Activated CD4-positive, alpha-beta memory T cell treated with anti-CD3 and anti-CD28 coated beads, Interleukin-2, amount 10 ng/mL, durations not matched to agents 7 days and 5 days (primary cell): Measurements from ENCODE around the gene SSR3. TPM values are rescaled to one million over a fixed set of nuclear protein-coding genes. Genes with fewer than 3 reads are reported as not detected.
"Not testable (repeated sequence)": the region's sequence is repeated elsewhere in the genome, so short reads cannot be mapped to it uniquely, and the experiment has no call there.

Source experiments
- CTCF ChIA-PET: fragments of 350-600 bp; sonication (Branson Sonifier 250); formaldehyde crosslinking; loops from one replicate; lab custom pipeline; 2021; ENCODE audit warnings: antibody characterized with exemption, inconsistent platforms; lab: Charles Lee
- POLR2A ChIA-PET: fragments of 350-600 bp; sonication (Branson Sonifier 250); formaldehyde crosslinking; loops from one replicate; lab custom pipeline; 2021; ENCODE audit warnings: antibody characterized with exemption; lab: Charles Lee
- DNase-seq: peaks from one replicate; pipeline ENCODE4 v3.0.0-alpha.2; 2020
- H3K27ac Mint-ChIP-seq: one replicate; pipeline ENCODE4 v1.8.0; 2021; ENCODE audit warnings: mild to moderate bottlenecking, mixed read lengths
- H3K27me3 Mint-ChIP-seq: one replicate; pipeline ENCODE4 v1.8.0; 2021; ENCODE audit warnings: mixed read lengths
- H3K36me3 Mint-ChIP-seq: one replicate; pipeline ENCODE4 v1.8.0; 2021; ENCODE audit warnings: low read depth, mixed read lengths
- H3K4me1 Mint-ChIP-seq: one replicate; pipeline ENCODE4 v1.8.0; 2021; ENCODE audit warnings: mixed read lengths
- H3K4me3 Mint-ChIP-seq: one replicate; pipeline ENCODE4 v1.8.0; 2021; ENCODE audit warnings: mild to moderate bottlenecking, mixed read lengths
- H3K9me3 Mint-ChIP-seq: one replicate; pipeline ENCODE4 v1.8.0; 2021; ENCODE audit warnings: mixed read lengths
- total RNA-seq, 2 experiments: library from RNA; stranded (reverse); gene quantifications; one replicate each; pipeline ENCODE4 v1.2.3, GENCODE V29; 2021

The SSR3 gene
- total RNA-seq, 2 experiments from 2014 or later = 167 to 174 TPM

DNA sequence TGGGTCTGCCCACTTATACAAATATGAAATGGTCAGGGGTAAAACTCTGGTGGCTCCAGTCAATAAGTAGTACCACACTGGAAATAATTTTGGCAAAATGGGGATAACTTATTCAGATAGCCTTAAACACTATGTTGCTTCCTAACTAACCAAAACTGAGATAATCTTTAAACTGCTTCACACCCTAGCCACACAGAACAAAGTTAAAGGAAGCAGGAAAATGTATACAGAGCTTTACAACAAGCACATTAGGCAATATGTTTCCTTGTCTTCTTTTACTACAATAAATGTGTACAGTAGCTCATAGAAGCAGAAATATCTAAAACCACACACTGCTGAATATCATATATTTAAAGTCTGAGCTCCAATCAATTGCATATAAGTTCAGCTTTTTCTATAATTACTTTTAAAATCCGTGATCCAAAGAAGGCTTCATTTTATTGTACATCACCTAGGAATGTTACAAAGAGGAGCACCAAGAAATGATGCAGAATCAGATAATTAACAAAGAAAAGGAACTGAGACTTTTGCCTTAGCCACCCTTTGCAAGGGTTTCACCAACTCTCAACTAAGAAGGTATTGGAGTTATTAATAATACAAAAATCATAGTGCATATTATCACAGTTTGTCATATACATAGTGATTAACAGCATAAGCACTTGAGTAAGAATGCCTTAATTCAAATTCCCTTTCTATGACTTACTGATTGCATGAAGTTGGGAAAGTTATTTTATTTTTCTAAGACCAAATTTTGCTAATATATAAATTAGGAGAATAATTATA is 9.2 kb upstream of the SSR3 start:
- CTCF ChIA-PET = interaction anchor here (1.4 kb wide), 1 partner anchor 9 kb away, joined by 4 read pairs; the partner anchor contains the start of gene SSR3
- no peak for DNase-seq
- H3K4me3 Mint-ChIP-seq = no peak overlapping the region
- POLR2A ChIA-PET = interaction anchor here (1.1 to 1.9 kb wide), 2 partner anchors 10 to 28 kb away, joined by 3 to 9 read pairs; partner anchors contain the start of gene SSR3
- no peaks in the 10 kb centered on the region for H3K36me3 Mint-ChIP-seq
- no peak overlapping the region for H3K27ac Mint-ChIP-seq
- no peaks in the 10 kb centered on the region for H3K4me1 Mint-ChIP-seq
- peaks cover 21% of the 10 kb centered on the region for H3K27me3 Mint-ChIP-seq
- H3K9me3 Mint-ChIP-seq = no peaks in the 10 kb centered on the region

DNA sequence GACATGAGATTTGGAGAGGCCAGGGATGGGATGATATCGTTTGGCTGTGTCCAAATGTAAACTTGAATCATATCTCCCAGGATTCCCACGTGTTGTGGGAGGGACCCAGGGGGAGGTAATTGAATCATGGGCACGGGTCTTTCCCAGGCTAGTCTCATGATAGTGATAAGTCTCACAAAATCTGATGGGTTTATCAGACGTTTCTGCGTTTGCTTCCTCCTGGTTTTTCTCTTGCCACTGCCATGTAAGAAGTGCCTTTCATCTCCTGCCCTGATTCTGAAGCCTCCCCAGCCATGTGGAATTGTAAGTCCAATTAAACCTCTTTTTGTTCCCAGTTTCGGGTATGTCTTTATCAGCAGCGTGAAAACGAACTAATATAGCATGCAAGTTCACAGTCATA is 7.6 kb upstream of the SSR3 start:
- CTCF ChIA-PET = not testable (repeated sequence)

DNA sequence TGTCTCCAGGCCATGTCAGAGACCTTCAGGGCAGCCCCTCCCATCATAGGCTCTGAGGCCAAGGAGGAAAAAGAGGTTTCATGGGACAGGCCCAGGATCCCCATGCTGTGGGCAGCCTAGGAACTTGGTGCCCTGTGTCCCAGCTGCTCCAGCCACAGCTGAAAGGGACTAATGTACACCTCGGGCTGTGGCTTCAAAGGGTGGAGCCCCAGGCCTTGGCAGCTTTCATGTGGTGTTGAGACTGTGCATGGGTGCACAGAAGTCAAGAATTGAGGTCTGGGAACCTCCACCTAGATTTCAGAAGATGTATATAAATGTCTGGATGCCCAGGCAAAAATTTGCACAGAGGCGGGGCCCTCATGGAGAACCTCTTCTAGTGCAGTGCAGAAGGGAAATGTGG is 6.6 kb upstream of the SSR3 start:
- POLR2A ChIA-PET = no interaction called here
- Mint-ChIP-seq H3K9me3 (no peaks in the 10 kb centered on the region), H3K4me1 (no peaks in the 10 kb centered on the region), H3K4me3 (no peak overlapping the region), H3K36me3 (no peaks in the 10 kb centered on the region), H3K27ac (no peak overlapping the region), H3K27me3 (peaks cover 16% of the 10 kb centered on the region)
- CTCF ChIA-PET = no interaction called here
- no peak for DNase-seq

More for the DNA sequence above, 7.6 kb upstream of the SSR3 start:
- H3K9me3 Mint-ChIP-seq, H3K4me3 Mint-ChIP-seq, H3K27ac Mint-ChIP-seq, H3K4me1 Mint-ChIP-seq, H3K36me3 Mint-ChIP-seq, DNase-seq: not testable (repeated sequence)
- POLR2A ChIA-PET = interaction anchor here (1.1 to 1.9 kb wide), 2 partner anchors 8 to 30 kb away, joined by 3 to 9 read pairs; partner anchors contain the start of gene SSR3
- H3K27me3 Mint-ChIP-seq = peaks cover 21% of the 10 kb centered on the region

DNA sequence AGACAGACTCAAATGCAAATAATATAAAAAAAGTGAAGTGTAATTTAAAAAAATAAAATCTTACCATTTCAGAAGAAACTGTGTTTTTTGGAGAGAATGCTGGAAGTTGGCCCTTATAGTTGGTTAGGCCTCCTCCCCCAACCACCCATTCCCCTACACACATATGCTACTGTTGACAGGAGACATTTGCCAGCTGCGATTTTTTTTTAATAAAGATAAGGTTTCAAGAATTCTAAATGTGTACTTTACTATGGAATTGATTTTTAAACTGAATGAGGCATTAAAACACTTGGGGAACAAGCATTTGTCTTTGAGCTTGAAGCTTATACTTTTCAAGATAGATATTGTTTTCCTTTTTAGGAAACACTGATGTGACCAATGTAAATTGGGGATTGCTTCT is 4.4 kb upstream of the SSR3 start:
- ChIA-PET CTCF (interaction anchor here (2.0 kb wide), 1 partner anchor 114 kb away, joined by 5 read pairs; no protein-coding TSS in a partner anchor), POLR2A (interaction anchor here (0.7 kb wide), 1 partner anchor 298 kb away, joined by 3 read pairs; no protein-coding TSS in a partner anchor)
- no peak for DNase-seq
- H3K4me3 Mint-ChIP-seq = no peak overlapping the region
- no peak overlapping the region for H3K27ac Mint-ChIP-seq
- H3K4me1 Mint-ChIP-seq = peaks cover 10% of the 10 kb centered on the region
- peaks cover 13% of the 10 kb centered on the region for H3K27me3 Mint-ChIP-seq
- no peaks in the 10 kb centered on the region for H3K9me3 Mint-ChIP-seq
- peaks cover 6% of the 10 kb centered on the region for H3K36me3 Mint-ChIP-seq

DNA sequence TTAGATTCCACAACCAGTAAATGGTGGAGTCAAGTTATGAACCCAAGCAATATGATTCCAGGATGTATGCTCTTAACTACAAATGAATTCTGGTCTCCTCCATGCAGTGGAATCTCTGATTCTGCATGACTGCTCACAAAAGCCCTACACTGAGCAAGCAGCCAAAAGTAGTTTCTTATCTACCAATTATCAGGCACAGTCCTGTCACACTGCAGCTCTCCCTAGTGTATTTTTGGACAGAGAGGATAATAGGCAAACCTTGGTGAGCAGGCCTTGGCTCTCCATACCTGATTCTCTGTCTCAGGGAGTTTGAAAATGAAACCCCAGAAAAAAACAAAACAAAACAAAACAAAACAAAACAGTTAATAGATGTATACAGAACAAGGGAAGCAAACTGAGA is 3.5 kb upstream of the SSR3 start:
- no peak overlapping the region for H3K4me3 Mint-ChIP-seq
- no peak overlapping the region for H3K27ac Mint-ChIP-seq
- no peaks in the 10 kb centered on the region for H3K9me3 Mint-ChIP-seq
- peaks cover 15% of the 10 kb centered on the region for H3K36me3 Mint-ChIP-seq
- ChIA-PET CTCF (interaction anchor here (2.0 kb wide), 1 partner anchor 115 kb away, joined by 5 read pairs; no protein-coding TSS in a partner anchor), POLR2A (no interaction called here)
- DNase-seq = no peak
- H3K27me3 Mint-ChIP-seq = peaks cover 7% of the 10 kb centered on the region
- peaks cover 17% of the 10 kb centered on the region for H3K4me1 Mint-ChIP-seq

DNA sequence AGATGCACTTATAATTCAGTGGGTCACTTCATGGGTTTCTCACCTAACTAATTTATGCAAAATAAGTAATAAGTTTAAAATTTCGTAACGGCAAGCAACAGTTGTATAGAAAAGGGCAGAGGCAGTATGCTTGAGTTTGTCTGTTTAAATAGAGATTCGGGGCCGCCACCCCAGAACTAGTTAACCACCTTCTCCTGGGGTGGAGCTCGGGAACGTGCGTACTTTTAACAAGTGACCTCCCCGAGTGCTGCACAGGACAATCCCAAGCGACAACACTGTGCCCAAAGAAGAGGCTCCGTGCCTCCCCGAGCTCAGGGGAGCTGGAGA is 439 bp downstream of the SSR3 start:
- Mint-ChIP-seq H3K27ac (peak overlapping the region; percentile 84), H3K4me1 (peaks cover 52% of the 10 kb centered on the region), H3K4me3 (peak overlapping the region; percentile 96), H3K36me3 (peaks cover 50% of the 10 kb centered on the region), H3K9me3 (no peaks in the 10 kb centered on the region), H3K27me3 (no peaks in the 10 kb centered on the region)
- no peak for DNase-seq
- CTCF ChIA-PET = interaction anchor here (0.7 to 2.9 kb wide), 28 partner anchors 10 to 621 kb away, joined by 3 to 39 read pairs (median 4); partner anchors contain the start of gene TIPARP
- POLR2A ChIA-PET = interaction anchor here (0.7 to 3.6 kb wide), 39 partner anchors 9 to 621 kb away, joined by 3 to 128 read pairs (median 6); partner anchors contain the start of genes CCNL1 and TIPARP

DNA sequence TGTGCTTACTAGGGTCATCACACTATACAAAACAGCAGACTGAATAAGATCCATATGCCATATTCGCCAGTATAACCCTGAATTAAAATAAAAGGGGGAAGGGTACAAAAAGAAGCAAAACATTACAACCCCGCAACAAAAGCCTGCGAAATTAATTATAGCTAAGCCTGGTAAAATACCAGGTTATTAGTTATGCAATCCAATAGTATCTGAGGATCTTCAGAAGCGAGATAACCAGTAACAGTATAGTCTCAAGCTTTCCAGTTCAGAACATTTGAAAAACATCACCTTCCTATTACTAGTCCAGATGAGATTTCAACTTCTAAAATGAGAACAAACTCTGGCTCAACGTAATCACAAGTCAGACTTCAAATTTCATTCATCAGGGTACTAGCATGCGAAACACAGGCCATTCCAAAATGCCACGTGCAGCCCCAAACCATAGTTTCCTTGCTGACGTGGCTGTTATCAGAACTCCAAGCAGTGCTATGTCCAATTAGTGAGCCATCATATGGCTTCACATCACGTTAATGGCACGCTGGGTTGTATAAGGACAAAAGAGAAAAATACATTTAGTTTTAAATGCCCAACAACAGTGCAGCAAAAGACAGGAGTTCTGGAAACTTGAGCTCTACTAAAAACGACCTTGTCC is 1.1 kb downstream of the SSR3 start:
- no peaks in the 10 kb centered on the region for H3K9me3 Mint-ChIP-seq
- peak overlapping the region; percentile 96 for H3K4me3 Mint-ChIP-seq
- H3K27ac Mint-ChIP-seq = peak overlapping the region; percentile 84
- peaks cover 54% of the 10 kb centered on the region for H3K4me1 Mint-ChIP-seq
- ChIA-PET POLR2A (interaction anchor here (0.7 to 3.6 kb wide), 33 partner anchors 10 to 621 kb away, joined by 3 to 128 read pairs (median 7); partner anchors contain the start of genes CCNL1 and TIPARP), CTCF (interaction anchor here (0.6 to 2.9 kb wide), 23 partner anchors 10 to 622 kb away, joined by 3 to 39 read pairs (median 5); partner anchors contain the start of gene TIPARP)
- no peaks in the 10 kb centered on the region for H3K27me3 Mint-ChIP-seq
- H3K36me3 Mint-ChIP-seq = peaks cover 53% of the 10 kb centered on the region
- no peak for DNase-seq

- H3K4me3 Mint-ChIP-seq = peak overlapping the region; percentile 43
- H3K27ac Mint-ChIP-seq = no peak overlapping the region
- H3K27me3 Mint-ChIP-seq = no peaks in the 10 kb centered on the region
- H3K4me1 Mint-ChIP-seq = peaks cover 56% of the 10 kb centered on the region
- ChIA-PET CTCF (interaction anchor here (1.6 to 2.9 kb wide), 4 partner anchors 9 to 583 kb away, joined by 4 to 28 read pairs (median 10); no protein-coding TSS in a partner anchor), POLR2A (interaction anchor here (2.4 to 3.6 kb wide), 3 partner anchors 53 to 622 kb away, joined by 7 to 128 read pairs (median 14); partner anchors contain the start of gene TIPARP)
- no peak for DNase-seq
- H3K9me3 Mint-ChIP-seq = no peaks in the 10 kb centered on the region
- H3K36me3 Mint-ChIP-seq = peaks cover 62% of the 10 kb centered on the region
These were observed 1.9 kb downstream of the SSR3 start for GRCh38 chr3:156552973-156553372.

DNA sequence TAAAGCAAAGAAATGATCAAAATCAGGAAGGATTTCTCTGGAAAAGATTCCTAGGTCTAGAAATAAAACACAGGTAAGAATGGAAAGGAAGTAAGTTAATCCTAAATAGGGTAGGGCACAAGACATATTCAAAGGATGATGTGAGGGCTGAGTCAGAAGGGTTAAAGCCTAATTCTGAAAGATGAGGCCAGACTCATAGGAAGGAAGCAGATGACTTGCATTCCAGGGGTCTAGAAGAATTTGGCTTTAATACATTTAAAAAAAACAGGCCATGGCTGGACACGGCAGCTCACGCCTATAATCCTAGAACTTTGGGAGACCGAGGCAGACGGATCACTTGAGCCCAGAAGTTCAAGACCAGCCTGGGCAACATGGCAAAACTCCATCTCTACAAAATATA is 3.2 kb downstream of the SSR3 start:
- no peak overlapping the region for H3K27ac Mint-ChIP-seq
- H3K36me3 Mint-ChIP-seq = peaks cover 73% of the 10 kb centered on the region
- no peak overlapping the region for H3K4me3 Mint-ChIP-seq

DNA sequence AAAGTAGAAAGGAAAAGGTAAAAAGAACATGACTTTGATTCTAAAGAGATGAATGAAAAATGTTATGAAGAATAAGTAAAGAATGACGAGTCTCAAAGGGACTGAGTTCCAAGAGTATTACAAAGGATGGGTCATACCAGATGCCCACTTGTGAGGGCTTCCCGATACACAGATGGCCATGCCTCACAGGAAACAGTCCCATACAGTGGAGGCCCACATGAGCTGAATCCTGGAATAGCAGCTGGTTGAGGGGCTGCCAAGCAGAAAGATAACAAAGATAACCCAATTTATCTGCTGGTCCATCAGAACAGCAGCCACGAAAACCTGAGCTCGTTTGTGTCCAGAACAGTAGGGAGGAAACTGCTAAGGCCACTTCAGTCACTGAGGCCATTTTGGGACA is 3.7 kb downstream of the SSR3 start:
- H3K36me3 Mint-ChIP-seq = peaks cover 78% of the 10 kb centered on the region
- H3K4me1 Mint-ChIP-seq = peaks cover 69% of the 10 kb centered on the region
- H3K27ac Mint-ChIP-seq = no peak overlapping the region
- ChIA-PET POLR2A (interaction anchor here (1.1 kb wide), 1 partner anchor 123 kb away, joined by 3 read pairs; the partner anchor contains the start of gene TIPARP), CTCF (no interaction called here)
- no peak overlapping the region for H3K4me3 Mint-ChIP-seq
- no peak for DNase-seq
- no peaks in the 10 kb centered on the region for H3K27me3 Mint-ChIP-seq
- H3K9me3 Mint-ChIP-seq = no peaks in the 10 kb centered on the region

More for the DNA sequence above, 3.2 kb downstream of the SSR3 start:
- no peak for DNase-seq
- Mint-ChIP-seq H3K4me1 (peaks cover 64% of the 10 kb centered on the region), H3K9me3 (no peaks in the 10 kb centered on the region), H3K27me3 (no peaks in the 10 kb centered on the region)
- POLR2A ChIA-PET = interaction anchor here (1.1 kb wide), 1 partner anchor 123 kb away, joined by 3 read pairs; the partner anchor contains the start of gene TIPARP
- CTCF ChIA-PET = no interaction called here

DNA sequence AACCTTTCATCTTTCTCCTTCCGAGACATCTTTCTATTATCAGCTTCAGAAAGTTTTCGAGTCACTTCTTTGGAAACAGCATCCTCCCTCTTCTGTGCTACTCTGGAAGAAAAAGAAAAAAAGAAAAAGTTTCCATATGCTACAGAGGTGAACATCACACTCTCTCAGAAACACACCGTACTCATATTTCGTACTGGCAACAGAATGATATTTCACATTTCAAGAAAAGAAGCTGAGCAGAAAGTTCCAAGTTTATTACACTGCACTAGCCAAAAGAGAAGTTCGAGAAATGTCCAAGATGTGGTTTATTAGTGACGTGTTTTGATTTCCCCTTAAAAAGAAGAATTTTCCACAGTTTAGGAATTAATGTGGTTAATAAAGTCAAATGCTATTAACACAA is 6.0 kb downstream of the SSR3 start:
- peaks cover 65% of the 10 kb centered on the region for H3K4me1 Mint-ChIP-seq
- DNase-seq = no peak
- H3K4me3 Mint-ChIP-seq = no peak overlapping the region
- H3K36me3 Mint-ChIP-seq = peaks cover 89% of the 10 kb centered on the region
- ChIA-PET CTCF (interaction anchor here (1.2 to 2.6 kb wide), 3 partner anchors 8 to 127 kb away, joined by 4 to 8 read pairs (median 6); no protein-coding TSS in a partner anchor), POLR2A (interaction anchor here (1.0 to 2.5 kb wide), 5 partner anchors 14 to 612 kb away, joined by 3 to 12 read pairs (median 3); partner anchors contain the start of gene TIPARP)
- no peaks in the 10 kb centered on the region for H3K9me3 Mint-ChIP-seq
- H3K27me3 Mint-ChIP-seq = no peaks in the 10 kb centered on the region
- no peak overlapping the region for H3K27ac Mint-ChIP-seq

GRCh38 chr3:156548041-156548687 is 6.8 kb downstream of the SSR3 start:
- no peak overlapping the region for H3K27ac Mint-ChIP-seq
- no peak for DNase-seq
- ChIA-PET POLR2A (interaction anchor here (1.0 to 2.5 kb wide), 6 partner anchors 13 to 612 kb away, joined by 3 to 12 read pairs (median 4); partner anchors contain the start of gene TIPARP), CTCF (interaction anchor here (1.3 to 2.6 kb wide), 2 partner anchors 125 to 589 kb away, joined by 4 to 8 read pairs; no protein-coding TSS in a partner anchor)
- H3K36me3 Mint-ChIP-seq = peaks cover 89% of the 10 kb centered on the region
- H3K9me3 Mint-ChIP-seq = no peaks in the 10 kb centered on the region
- no peak overlapping the region for H3K4me3 Mint-ChIP-seq
- peaks cover 58% of the 10 kb centered on the region for H3K4me1 Mint-ChIP-seq
- no peaks in the 10 kb centered on the region for H3K27me3 Mint-ChIP-seq
